ENCODE measurements around the gene PLIN5. TPM values are rescaled to one million over a fixed set of nuclear protein-coding genes. Genes with fewer than 3 reads are reported as not detected.

Gene PLIN5
- 0.16 to 0.32 TPM in 2 of 5 replicates, not detected in the others for total RNA-seq (2022; extraction: Qiagen RNA extraction; ENCODE audit: low read depth)

GRCh38 chr19:4534836-4535658 is at the start of gene PLIN5:
TSS of gene PLIN5 (minus strand) at chr19:4535224. CDS start at chr19:4534074, 1,150 bp downstream.

GRCh38 chr19:4559569-4559968 is 24.5 kb upstream of the PLIN5 start, which contains the start of gene SEMA6B:
TSS of gene SEMA6B (minus strand) at chr19:4559684. CDS start at chr19:4558457, 1,227 bp downstream.

GRCh38 chr19:4539693-4540581 is 4.9 kb upstream of the PLIN5 start, which contains the start of gene LRG1:
TSS of gene LRG1 (minus strand) at chr19:4540036. CDS start at chr19:4540013, 23 bp downstream.

GRCh38 chr19:4518345-4519171 is 16.5 kb downstream of the PLIN5 start, which contains the start of gene PLIN4:
TSS of gene PLIN4 (minus strand) at chr19:4518486. CDS start at chr19:4518272, 214 bp downstream.

Other genes starting within 250 kb of the PLIN5 start
- gene TMIGD2, start 232.8 kb downstream of the PLIN5 start, total RNA-seq (2022; extraction: Qiagen RNA extraction; ENCODE audit: low read depth) = not detected in 5 replicates
- gene FSD1, start 230.6 kb downstream of the PLIN5 start, total RNA-seq (2022; extraction: Qiagen RNA extraction; ENCODE audit: low read depth) = 6.0 to 10.8 TPM (median 8.6 TPM) in 5 replicates
- 0.12 to 0.47 TPM in 2 of 5 replicates, not detected in the others for gene STAP2, start 196.4 kb downstream of the PLIN5 start, total RNA-seq (2022; extraction: Qiagen RNA extraction; ENCODE audit: low read depth)
- gene MPND, start 191.7 kb downstream of the PLIN5 start, total RNA-seq (2022; extraction: Qiagen RNA extraction; ENCODE audit: low read depth) = 7.0 to 13.3 TPM (median 10.1 TPM) in 5 replicates
- 36.6 to 63.4 TPM (median 61.9 TPM) in 5 replicates for gene SH3GL1, start 134.7 kb downstream of the PLIN5 start, total RNA-seq (2022; extraction: Qiagen RNA extraction; ENCODE audit: low read depth)
- gene CHAF1A, start 132.6 kb downstream of the PLIN5 start, total RNA-seq (2022; extraction: Qiagen RNA extraction; ENCODE audit: low read depth) = 19.7 to 27.3 TPM (median 24.6 TPM) in 5 replicates
- 30.7 to 66.9 TPM (median 55.5 TPM) in 5 replicates for gene UBXN6, start 77.4 kb downstream of the PLIN5 start, total RNA-seq (2022; extraction: Qiagen RNA extraction; ENCODE audit: low read depth)
- 19.3 to 33.2 TPM (median 30.4 TPM) in 5 replicates for gene HDGFL2, start 62.9 kb downstream of the PLIN5 start, total RNA-seq (2022; extraction: Qiagen RNA extraction; ENCODE audit: low read depth)
- gene PLIN4, start 16.7 kb downstream of the PLIN5 start, total RNA-seq (2022; extraction: Qiagen RNA extraction; ENCODE audit: low read depth) = 0.19 to 0.28 TPM (median 0.23 TPM) in 5 replicates
- 0.08 to 0.21 TPM (median 0.09 TPM) in 3 of 5 replicates, not detected in the others for gene LRG1, start 4.8 kb upstream of the PLIN5 start, total RNA-seq (2022; extraction: Qiagen RNA extraction; ENCODE audit: low read depth)
- 4.3 to 6.9 TPM (median 6.2 TPM) in 5 replicates for gene SEMA6B, start 24.5 kb upstream of the PLIN5 start, total RNA-seq (2022; extraction: Qiagen RNA extraction; ENCODE audit: low read depth)
- gene TNFAIP8L1, start 104.3 kb upstream of the PLIN5 start, total RNA-seq (2022; extraction: Qiagen RNA extraction; ENCODE audit: low read depth) = 2.6 to 5.5 TPM (median 4.7 TPM) in 5 replicates
- gene MYDGF, start 135.1 kb upstream of the PLIN5 start, total RNA-seq (2022; extraction: Qiagen RNA extraction; ENCODE audit: low read depth) = 89.3 to 150 TPM (median 132 TPM) in 5 replicates
- 48.4 to 66.3 TPM (median 65.2 TPM) in 5 replicates for gene DPP9, start 188.6 kb upstream of the PLIN5 start, total RNA-seq (2022; extraction: Qiagen RNA extraction; ENCODE audit: low read depth)